Mucosa of descending colon (tissue), 3 donors: ENCODE measurements around the gene NDRG4. TPM values are rescaled to one million over a fixed set of nuclear protein-coding genes. Genes with fewer than 3 reads are reported as not detected.

Experiments used
- ATAC-seq: fragments of 200-7000 bp; cut with Tn5 transposase; one replicate; pipeline ENCODE4 v1.9.1; 2020; ENCODE audit warnings: mild to moderate bottlenecking, moderate library complexity
- DNase-seq, 3 donors: peaks; one replicate each; pipeline ENCODE4 v3.0.0-alpha.2; 2020
- H3K36me3 ChIP-seq: fragments of 200-600 bp; one replicate; pipeline ENCODE4 v1.8.0; 2021; ENCODE audit warnings: low read depth, mild to moderate bottlenecking
- H3K4me1 ChIP-seq: fragments of 200-600 bp; one replicate; pipeline ENCODE4 v1.8.0; 2021; ENCODE audit warnings: low read depth, mild to moderate bottlenecking
- H3K4me3 ChIP-seq: fragments of 200-600 bp; one replicate; pipeline ENCODE4 v1.8.0; 2021; ENCODE audit warnings: mild to moderate bottlenecking
- H3K9me3 ChIP-seq: fragments of 200-600 bp; one replicate; pipeline ENCODE4 v1.8.0; 2021; ENCODE audit warnings: mild to moderate bottlenecking
- CTCF ChIP-seq: fragments of 200-600 bp; IDR thresholded peaks from one replicate; pipeline ENCODE4 v1.8.0; 2022; ENCODE audit warnings: antibody characterized with exemption, mild to moderate bottlenecking
- intact Hi-C, 2 donors: fragments of 100-400 bp; cut with DNase I in 1 of 2; cut with micrococcal nuclease in 1 of 2; formaldehyde crosslinking; loops; one replicate each; pipeline versions ENCODE4 v1.11.0 to v1.11.1; 2022; cut with DNase I, micrococcal nuclease
- total RNA-seq, 3 donors: library from RNA; stranded (reverse); fragmentation: NEBNext Ultra II Directional in 2 of 3; extraction: Animal tissue kit (Norgen Biotek cat#: 25700) in 2 of 3; gene quantifications; one replicate each; pipeline versions ENCODE4 v1.2.1 to v1.2.4, GENCODE V29; 2021 to 2023
- donor health status: DM: no; HTN: no; CAD: no; lungs with moderate emphysema.
- donor health status: DM: no; HTN: no; CAD: no.
- donor health status: DM: no; HTN: yes; CAD: no.

NDRG4 gene
- total RNA-seq, 3 donors from 2014 or later = 3.0 to 15.8 (median 3.6) TPM

GRCh38 chr16:58454178-58454577, 45.8 kb upstream of the NDRG4 start:
- no peaks in the 10 kb centered on the region for H3K36me3 ChIP-seq
- no peak overlapping the region for H3K4me3 ChIP-seq
- H3K4me1 ChIP-seq = no peaks in the 10 kb centered on the region
- DNase-seq (no peak), ATAC-seq (no peak)
- no peaks in the 10 kb centered on the region for H3K9me3 ChIP-seq
- intact Hi-C loops = no loop called here
- TF ChIP-seq CTCF = no peak

- TF ChIP-seq CTCF = no peak
- no peak for ATAC-seq
- Histone ChIP-seq H3K4me1 (no peaks in the 10 kb centered on the region), H3K4me3 (no peak overlapping the region), H3K36me3 (no peaks in the 10 kb centered on the region), H3K9me3 (no peaks in the 10 kb centered on the region)
- intact Hi-C loops = no loop called here
- no peak for DNase-seq
Observed at GRCh38 chr16:58454856-58455255, 45.1 kb upstream of the NDRG4 start.

- H3K9me3 ChIP-seq = no peaks in the 10 kb centered on the region
- ATAC-seq = no peak
- H3K36me3 ChIP-seq = no peaks in the 10 kb centered on the region
- H3K4me1 ChIP-seq = no peaks in the 10 kb centered on the region
- H3K4me3 ChIP-seq = no peak overlapping the region
- no peak for DNase-seq
- no peak for TF ChIP-seq CTCF
- intact Hi-C loops = no loop called here
Observed at GRCh38 chr16:58455750-58456149, 44.2 kb upstream of the NDRG4 start.

GRCh38 chr16:58456193-58456592, 43.8 kb upstream of the NDRG4 start:
- no peak overlapping the region for H3K4me3 ChIP-seq
- no peaks in the 10 kb centered on the region for H3K36me3 ChIP-seq
- DNase-seq = no peak
- no peak for ATAC-seq
- intact Hi-C loops = no loop called here
- H3K9me3 ChIP-seq = no peaks in the 10 kb centered on the region
- TF ChIP-seq CTCF = no peak
- no peaks in the 10 kb centered on the region for H3K4me1 ChIP-seq

- Histone ChIP-seq H3K9me3 (no peaks in the 10 kb centered on the region), H3K4me1 (peaks cover 2% of the 10 kb centered on the region), H3K36me3 (no peaks in the 10 kb centered on the region), H3K4me3 (no peak overlapping the region)
- no peak for ATAC-seq
- no peak for TF ChIP-seq CTCF
- intact Hi-C loops = no loop called here
- DNase-seq = no peak
Observed at GRCh38 chr16:58458606-58459343, 41.2 kb upstream of the NDRG4 start.
